ENCODE data around the gene KRTAP10-10.
"Not testable (repeated sequence)": the region's sequence is repeated elsewhere in the genome, so short reads cannot be mapped to it uniquely, and the experiment has no call there.

Gene KRTAP10-10

GRCh38 chr21:44637018-44637850, at the start of gene KRTAP10-10:
Gene KRTAP10-10 (plus strand): TSS chr21:44637356. CDS start chr21:44637418, 62 bp downstream.
- DNase-seq = no peak

- DNase-seq = no peak
These were observed 48.1 kb upstream of the KRTAP10-10 start for GRCh38 chr21:44589094-44589493.

GRCh38 chr21:44589586-44590305, 47.4 kb upstream of the KRTAP10-10 start:
- no peak for DNase-seq

GRCh38 chr21:44590311-44590721, 46.8 kb upstream of the KRTAP10-10 start:
- DNase-seq = no peak

GRCh38 chr21:44590897-44591800, 46.0 kb upstream of the KRTAP10-10 start:
- DNase-seq = not testable (repeated sequence)

GRCh38 chr21:44591801-44592130, 45.4 kb upstream of the KRTAP10-10 start:
- not testable (repeated sequence) for DNase-seq

- no peak for DNase-seq
These were observed 44.5 kb upstream of the KRTAP10-10 start, which contains the start of gene KRTAP10-6 for GRCh38 chr21:44592446-44593311. Gene KRTAP10-6 (minus strand): TSS chr21:44592505. CDS start chr21:44592484, 21 bp downstream.

- no peak for DNase-seq
These were observed 43.4 kb upstream of the KRTAP10-10 start for GRCh38 chr21:44593598-44594405.

GRCh38 chr21:44594406-44594916, 42.7 kb upstream of the KRTAP10-10 start:
- no peak for DNase-seq

GRCh38 chr21:44595524-44595923, 41.6 kb upstream of the KRTAP10-10 start:
- DNase-seq = no peak

- DNase-seq = no peak
These were observed 41.0 kb upstream of the KRTAP10-10 start for GRCh38 chr21:44596068-44596725.

- DNase-seq = no peak
These were observed 39.1 kb upstream of the KRTAP10-10 start for GRCh38 chr21:44598061-44598460.

- DNase-seq = no peak
These were observed 37.7 kb upstream of the KRTAP10-10 start for GRCh38 chr21:44599264-44600029.

- not testable (repeated sequence) for DNase-seq
These were observed 36.8 kb upstream of the KRTAP10-10 start, which contains the start of gene KRTAP10-7 for GRCh38 chr21:44600118-44600978. Gene KRTAP10-7 (plus strand): TSS chr21:44600597. CDS start chr21:44600622, 25 bp downstream.

- not testable (repeated sequence) for DNase-seq
These were observed 36.1 kb upstream of the KRTAP10-10 start for GRCh38 chr21:44601091-44601490.

GRCh38 chr21:44601596-44602462, 35.3 kb upstream of the KRTAP10-10 start:
- no peak for DNase-seq

GRCh38 chr21:44602463-44602850, 34.7 kb upstream of the KRTAP10-10 start:
- no peak for DNase-seq
